NCI-H1105 (cell line): Measurements from ENCODE around the gene NEK8.
"Not testable (repeated sequence)": the region's sequence is repeated elsewhere in the genome, so short reads cannot be mapped to it uniquely, and the experiment has no call there.

Experiments
- DNase-seq: peaks from one replicate; lab custom pipeline; 2025; lab: John Stamatoyannopoulos, UW

NEK8 gene

DNA sequence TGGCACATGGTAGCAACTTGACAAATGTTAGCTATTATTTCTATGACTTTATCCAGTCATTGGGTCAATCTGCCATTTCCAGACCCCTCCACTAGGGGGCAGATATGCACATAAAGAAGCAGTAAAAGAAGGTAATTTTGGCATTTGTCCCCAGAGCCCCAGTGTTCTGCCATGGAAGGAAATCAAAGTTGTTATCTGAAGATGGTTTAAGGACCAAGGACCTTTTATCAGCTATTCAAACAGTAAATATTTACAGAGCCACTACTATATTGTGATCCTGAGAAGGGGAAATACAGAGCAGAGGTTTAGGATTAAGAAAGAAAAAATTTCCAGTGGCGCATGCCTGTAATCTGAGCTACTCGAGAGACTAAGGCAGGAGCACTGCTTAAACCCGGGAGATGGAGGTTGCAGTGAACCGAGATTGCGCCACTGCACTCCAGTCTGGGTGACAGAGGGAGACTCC lies 35.2 kb downstream of the NEK8 start:
- DNase-seq, result peak; percentile 52

DNA sequence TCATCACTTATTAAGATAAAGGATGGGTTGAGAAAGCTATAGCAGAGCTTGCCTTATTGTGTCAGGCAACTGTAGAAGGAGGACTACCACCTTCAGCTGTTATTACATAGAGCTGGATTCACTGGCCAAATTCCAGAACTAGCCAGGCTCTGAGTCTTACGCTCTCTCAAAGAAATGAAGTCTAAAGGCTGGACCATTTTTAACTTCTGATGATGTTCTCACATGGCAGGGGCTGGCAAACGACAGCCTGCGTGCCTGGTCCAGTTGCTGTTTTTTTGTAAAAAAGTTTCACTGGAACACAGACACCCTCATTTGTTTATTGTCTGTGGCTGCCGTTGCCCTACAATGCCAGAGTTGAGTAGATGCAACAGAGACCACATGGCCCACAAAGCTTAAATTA lies 36.5 kb downstream of the NEK8 start:
- DNase-seq, result no peak

DNA sequence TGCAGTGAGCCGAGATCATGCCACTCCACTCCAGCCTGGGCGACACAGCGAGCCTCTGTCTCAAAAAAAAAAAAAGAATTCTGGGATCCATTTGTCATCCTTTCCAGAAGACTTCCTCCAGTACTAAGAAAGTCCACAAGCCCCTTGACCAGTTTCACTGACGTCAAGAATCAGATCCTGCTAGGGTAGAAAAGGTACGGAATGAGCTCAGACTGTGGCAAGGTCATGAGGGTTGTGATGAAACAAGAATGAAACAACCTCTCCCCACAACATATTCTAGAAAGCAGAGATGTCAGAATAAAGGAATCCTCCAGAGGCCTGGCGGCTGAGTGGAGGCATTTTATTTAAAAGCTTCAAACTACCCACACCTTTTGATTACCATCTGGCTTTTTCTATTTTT lies 45.1 kb downstream of the NEK8 start:
- DNase-seq, result no peak

GRCh38 chr17:28774206-28774605 lies 45.6 kb downstream of the NEK8 start:
- no peak for DNase-seq

DNA sequence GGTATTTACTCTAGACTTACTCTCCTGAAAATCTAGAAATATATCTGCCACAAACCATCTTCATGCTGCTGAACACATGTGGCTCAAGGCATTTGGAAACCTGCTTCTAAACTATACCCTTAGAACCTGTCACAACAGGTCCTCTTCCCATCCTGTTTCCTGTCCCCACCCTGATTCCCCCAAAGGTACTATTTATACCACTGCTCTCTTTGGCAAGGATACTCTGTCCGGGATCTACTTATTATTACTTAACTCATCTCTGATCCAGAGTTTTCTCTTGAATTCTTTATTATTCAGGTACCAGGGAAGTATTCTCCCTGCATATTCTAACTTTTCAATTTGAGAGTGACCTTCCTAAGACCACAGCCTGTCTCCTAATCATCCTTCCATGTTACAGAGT lies 48.6 kb downstream of the NEK8 start:
- DNase-seq, result no peak

- DNase-seq, result not testable (repeated sequence)
Measured at GRCh38 chr17:28779601-28780000, 51.0 kb downstream of the NEK8 start.

GRCh38 chr17:28783161-28783560 lies 54.6 kb downstream of the NEK8 start:
- no peak for DNase-seq

DNA sequence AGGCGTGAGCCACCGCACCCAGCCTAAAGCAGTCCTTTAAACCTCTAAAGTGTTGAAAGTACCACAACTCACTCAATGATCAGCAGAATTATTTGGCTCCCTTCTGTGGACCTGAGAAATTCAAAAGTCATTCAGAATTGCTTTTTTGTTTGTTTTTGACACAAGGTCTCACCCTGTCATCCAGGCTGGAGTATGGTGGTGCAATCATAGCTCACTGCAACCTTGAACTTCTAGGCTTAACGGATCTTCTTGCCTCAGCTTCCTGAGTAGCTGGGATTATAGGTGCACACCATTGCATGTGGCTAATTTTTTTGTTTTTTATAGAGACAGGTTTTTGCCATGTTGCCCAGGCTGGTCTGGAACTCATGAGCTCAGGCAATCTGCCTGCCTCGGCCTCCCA lies 59.5 kb downstream of the NEK8 start:
- no peak for DNase-seq
